Effector CD4-positive, alpha-beta T cell (primary cell): ENCODE measurements around the gene APLNR.

ENCODE experiments used
- DNase-seq: peaks from one replicate; pipeline ENCODE4 v3.0.0-alpha.2; 2020

Gene APLNR

GRCh38 chr11:57214494-57214893 is 22.6 kb downstream of the APLNR start:
- DNase-seq: no peak

- no peak for DNase-seq
These were observed 23.0 kb downstream of the APLNR start for GRCh38 chr11:57214098-57214417.

GRCh38 chr11:57213342-57214097 is 23.5 kb downstream of the APLNR start:
- no peak for DNase-seq

GRCh38 chr11:57210781-57211180 is 26.3 kb downstream of the APLNR start:
- DNase-seq: no peak

GRCh38 chr11:57207168-57207567 is 29.9 kb downstream of the APLNR start:
- no peak for DNase-seq

- no peak for DNase-seq
These were observed 31.9 kb downstream of the APLNR start for GRCh38 chr11:57205041-57205641.

GRCh38 chr11:57203882-57204480 is 33.1 kb downstream of the APLNR start:
- no peak for DNase-seq

- no peak for DNase-seq
These were observed 33.7 kb downstream of the APLNR start for GRCh38 chr11:57203359-57203758.

GRCh38 chr11:57202281-57202680 is 34.8 kb downstream of the APLNR start:
- DNase-seq: no peak

GRCh38 chr11:57200917-57201316 is 36.1 kb downstream of the APLNR start:
- DNase-seq: no peak

GRCh38 chr11:57199330-57199729 is 37.7 kb downstream of the APLNR start:
- DNase-seq: no peak

GRCh38 chr11:57197762-57198161 is 39.3 kb downstream of the APLNR start:
- DNase-seq: no peak

- no peak for DNase-seq
These were observed 40.5 kb downstream of the APLNR start for GRCh38 chr11:57196596-57196995.

- no peak for DNase-seq
These were observed 44.7 kb downstream of the APLNR start for GRCh38 chr11:57192316-57192715.

GRCh38 chr11:57191311-57192219 is 45.5 kb downstream of the APLNR start:
- DNase-seq: no peak

GRCh38 chr11:57190548-57190947 is 46.5 kb downstream of the APLNR start:
- DNase-seq: no peak
